OCI-LY7 (cell line): ENCODE results near the gene IFT27. TPM values are rescaled to one million over a fixed set of nuclear protein-coding genes. Genes with fewer than 3 reads are reported as not detected.

Experiments
- BruUV-seq: library from RNA; stranded (reverse); fragments of 400-500 nt; replicated peaks from 2 replicates; lab custom pipeline; 2021; lab: Mats Ljungman, UMichigan
- CTCF ChIA-PET: fragments of 300-600 bp; sonication (Branson Sonifier 250); formaldehyde crosslinking; loops from one replicate; lab custom pipeline; 2022; ENCODE audit warnings: antibody characterized with exemption; ENCODE audit not compliant: unreplicated experiment; lab: Charles Lee
- POLR2A ChIA-PET: fragments of 300-600 bp; sonication (Branson Sonifier 250); formaldehyde crosslinking; loops from one replicate; lab custom pipeline; 2022; ENCODE audit warnings: antibody characterized with exemption; lab: Charles Lee
- DNase-seq: peaks from one replicate; pipeline ENCODE4 v3.0.0-alpha.2; 2015; ENCODE audit warnings: low spot score
- H2AFZ ChIP-seq: fragments of 200-600 bp; sonication (generic), shearing (Covaris generic); 2 replicates; pipeline ENCODE4 v1.6.1; 2014; ENCODE audit warnings: mild to moderate bottlenecking, antibody characterized with exemption, low read length, moderate library complexity
- H3K27ac ChIP-seq: fragments of 200-600 bp; sonication (generic); 2 replicates; pipeline ENCODE4 v1.5.1; 2014; ENCODE audit warnings: mixed run types, low read depth, mild to moderate bottlenecking, moderate library complexity, low read length, inconsistent platforms; ENCODE audit not compliant: poor library complexity, severe bottlenecking
- H3K36me3 ChIP-seq: fragments of 200-600 bp; sonication (generic); 2 replicates; pipeline ENCODE4 v1.6.1; 2014; ENCODE audit warnings: mild to moderate bottlenecking, antibody characterized with exemption, low read length, moderate library complexity, mixed read lengths; ENCODE audit not compliant: insufficient read depth
- H3K4me1 ChIP-seq: fragments of 200-600 bp; sonication (generic); 2 replicates; pipeline ENCODE4 v1.5.1; 2014; ENCODE audit warnings: mild to moderate bottlenecking, low read length; ENCODE audit not compliant: insufficient read depth, poor library complexity, severe bottlenecking
- H3K4me2 ChIP-seq: fragments of 200-600 bp; sonication (generic); 2 replicates; pipeline ENCODE4 v1.6.1; 2014; ENCODE audit warnings: mild to moderate bottlenecking, low read length
- H3K4me3 ChIP-seq: fragments of 200-600 bp; sonication (generic); 2 replicates; pipeline ENCODE4 v1.5.1; 2014; ENCODE audit warnings: mild to moderate bottlenecking, low read depth, low read length; ENCODE audit not compliant: poor library complexity, severe bottlenecking
- H3K79me2 ChIP-seq: fragments of 200-600 bp; sonication (generic); 2 replicates; pipeline ENCODE4 v1.6.1; 2016; ENCODE audit warnings: low read depth, mild to moderate bottlenecking, low read length, moderate library complexity, mixed read lengths; ENCODE audit not compliant: insufficient read depth
- H3K9me2 ChIP-seq: fragments of 200-600 bp; sonication (generic); 2 replicates; pipeline ENCODE4 v1.6.1; 2016; ENCODE audit warnings: mild to moderate bottlenecking, low read length, mixed read lengths; ENCODE audit not compliant: insufficient read depth
- H3K9me3 ChIP-seq: fragments of 200-600 bp; sonication (generic); 2 replicates; pipeline ENCODE4 v1.6.1; 2014; ENCODE audit warnings: mild to moderate bottlenecking, mixed run types, low read length, mixed read lengths
- H4K20me1 ChIP-seq: fragments of 200-600 bp; sonication (generic); 2 replicates; pipeline ENCODE4 v1.6.1; 2014; ENCODE audit warnings: mild to moderate bottlenecking, antibody characterized with exemption, low read length, moderate library complexity, mixed read lengths; ENCODE audit not compliant: insufficient read depth
- EZH2phosphoT487 ChIP-seq: fragments of 200-600 bp; sonication (generic); IDR thresholded peaks from 2 replicates; pipeline ENCODE4 v1.6.1; 2018; ENCODE audit warnings: low read depth, borderline replicate concordance, mild to moderate bottlenecking, mixed run types, antibody characterized with exemption, low read length, moderate library complexity, mixed read lengths
- intact Hi-C: fragments of 100-400 bp; cut with micrococcal nuclease; formaldehyde crosslinking; loops from one replicate; pipeline ENCODE4 v1.10.0; 2022; ENCODE audit not compliant: unreplicated experiment
- total RNA-seq, 2 experiments: library from RNA; depleted of rRNA in 1 of 2; stranded (reverse); fragments of >200 nt in 1 of 2; shearing (Covaris generic) in 1 of 2; gene quantifications; 2 replicates each; pipeline ENCODE4 v1.2.3, GENCODE V29; 2014 to 2022
- TF ChIP-seq, protein P1 (sequence below): fragments of 200-600 bp; sonication (generic); conservative IDR thresholded peaks from 2 replicates; pipeline ENCODE4 v1.5.1; 2014; ENCODE audit warnings: mild to moderate bottlenecking, antibody characterized with exemption, low read length, moderate library complexity, mixed read lengths

IFT27 gene
- total RNA-seq, 2 experiments from 2014 or later = 18.3 to 50.0 TPM

DNA sequence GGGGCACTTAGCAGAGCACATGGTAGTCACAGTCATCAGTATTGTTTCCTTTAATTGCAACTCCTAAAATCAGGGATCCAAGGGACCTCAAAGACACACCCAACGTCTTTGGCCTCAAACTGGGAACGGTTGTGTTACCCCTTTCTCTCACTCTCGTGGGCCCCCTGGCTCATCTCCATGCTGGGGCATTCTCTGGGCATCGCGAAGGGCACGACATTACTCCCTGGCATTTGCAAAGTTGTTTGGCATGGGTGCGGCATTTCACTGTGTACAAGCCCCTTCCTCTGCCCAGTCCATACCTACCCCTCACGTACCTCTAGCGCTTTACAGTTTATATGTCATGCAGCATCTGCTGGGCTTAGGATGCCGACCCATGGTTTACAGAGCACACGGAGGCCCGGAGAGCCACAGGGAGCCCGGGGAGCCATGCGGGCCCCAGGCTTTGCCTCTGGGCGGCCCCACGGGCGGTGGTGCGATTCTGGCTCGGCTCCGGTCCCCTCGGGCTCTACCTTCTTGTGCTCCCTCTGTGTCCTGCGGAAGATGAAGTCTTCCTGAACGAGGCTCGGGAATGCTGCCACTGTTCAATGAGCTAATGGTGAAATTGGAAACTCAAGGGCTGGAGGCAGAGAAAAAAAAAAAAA is 50.4 kb downstream of the IFT27 start:
- BruUV-seq = no TSS peak
- CTCF ChIA-PET = interaction anchor here (0.6 kb wide), 1 partner anchor 747 kb away, joined by 3 read pairs; no protein-coding TSS in a partner anchor
- H3K4me3 ChIP-seq = no peak overlapping the region
- intact Hi-C loops = no loop called here
- TF ChIP-seq, protein P1, sequence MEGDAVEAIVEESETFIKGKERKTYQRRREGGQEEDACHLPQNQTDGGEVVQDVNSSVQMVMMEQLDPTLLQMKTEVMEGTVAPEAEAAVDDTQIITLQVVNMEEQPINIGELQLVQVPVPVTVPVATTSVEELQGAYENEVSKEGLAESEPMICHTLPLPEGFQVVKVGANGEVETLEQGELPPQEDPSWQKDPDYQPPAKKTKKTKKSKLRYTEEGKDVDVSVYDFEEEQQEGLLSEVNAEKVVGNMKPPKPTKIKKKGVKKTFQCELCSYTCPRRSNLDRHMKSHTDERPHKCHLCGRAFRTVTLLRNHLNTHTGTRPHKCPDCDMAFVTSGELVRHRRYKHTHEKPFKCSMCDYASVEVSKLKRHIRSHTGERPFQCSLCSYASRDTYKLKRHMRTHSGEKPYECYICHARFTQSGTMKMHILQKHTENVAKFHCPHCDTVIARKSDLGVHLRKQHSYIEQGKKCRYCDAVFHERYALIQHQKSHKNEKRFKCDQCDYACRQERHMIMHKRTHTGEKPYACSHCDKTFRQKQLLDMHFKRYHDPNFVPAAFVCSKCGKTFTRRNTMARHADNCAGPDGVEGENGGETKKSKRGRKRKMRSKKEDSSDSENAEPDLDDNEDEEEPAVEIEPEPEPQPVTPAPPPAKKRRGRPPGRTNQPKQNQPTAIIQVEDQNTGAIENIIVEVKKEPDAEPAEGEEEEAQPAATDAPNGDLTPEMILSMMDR = no peak
- no peak for TF ChIP-seq EZH2phosphoT487
- no peak overlapping the region for H3K27ac ChIP-seq
- no peak for DNase-seq
- POLR2A ChIA-PET = interaction anchor here (0.6 to 0.7 kb wide), 3 partner anchors 101 to 815 kb away, joined by 3 read pairs; no protein-coding TSS in a partner anchor
- no peaks in the 10 kb centered on the region for H3K4me1 ChIP-seq
- no peak overlapping the region for H2AFZ ChIP-seq
- no peaks in the 10 kb centered on the region for H3K9me3 ChIP-seq
- no peaks in the 10 kb centered on the region for H3K79me2 ChIP-seq
- no peak overlapping the region for H3K4me2 ChIP-seq
- no peaks in the 10 kb centered on the region for H4K20me1 ChIP-seq
- H3K9me2 ChIP-seq = no peaks in the 10 kb centered on the region
- H3K36me3 ChIP-seq = no peaks in the 10 kb centered on the region

DNA sequence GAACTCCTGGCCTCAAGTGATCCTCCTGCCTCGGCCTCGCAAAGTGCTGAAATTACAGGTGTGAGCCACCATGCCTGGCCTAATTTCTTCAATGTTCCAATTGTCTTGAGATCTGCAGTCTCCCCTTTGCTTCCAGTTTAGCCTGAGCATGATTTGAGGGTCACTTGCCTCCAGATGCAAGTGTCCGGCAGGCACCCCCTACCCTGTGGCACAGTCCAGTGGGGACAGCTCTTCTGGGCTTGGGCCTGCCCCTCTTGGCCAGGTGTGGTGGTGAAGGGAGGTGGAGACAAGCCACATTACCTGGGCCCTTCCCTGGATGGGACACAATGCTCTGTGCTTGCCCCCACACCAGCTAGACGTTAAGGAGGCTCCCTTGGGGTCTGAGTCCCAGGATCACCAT is 51.1 kb downstream of the IFT27 start:
- Histone ChIP-seq H3K27ac (no peak overlapping the region), H4K20me1 (no peaks in the 10 kb centered on the region), H2AFZ (no peak overlapping the region), H3K4me1 (no peaks in the 10 kb centered on the region), H3K36me3 (no peaks in the 10 kb centered on the region), H3K9me3 (no peaks in the 10 kb centered on the region), H3K9me2 (no peaks in the 10 kb centered on the region), H3K79me2 (no peaks in the 10 kb centered on the region), H3K4me3 (no peak overlapping the region), H3K4me2 (no peak overlapping the region)
- no TSS peak for BruUV-seq
- POLR2A ChIA-PET = interaction anchor here (1.2 kb wide), 1 partner anchor 20 kb away, joined by 3 read pairs; no protein-coding TSS in a partner anchor
- CTCF ChIA-PET = no interaction called here
- intact Hi-C loops = no loop called here
- no peak for DNase-seq
- TF ChIP-seq EZH2phosphoT487 = no peak
- TF ChIP-seq, protein P1 = no peak

DNA sequence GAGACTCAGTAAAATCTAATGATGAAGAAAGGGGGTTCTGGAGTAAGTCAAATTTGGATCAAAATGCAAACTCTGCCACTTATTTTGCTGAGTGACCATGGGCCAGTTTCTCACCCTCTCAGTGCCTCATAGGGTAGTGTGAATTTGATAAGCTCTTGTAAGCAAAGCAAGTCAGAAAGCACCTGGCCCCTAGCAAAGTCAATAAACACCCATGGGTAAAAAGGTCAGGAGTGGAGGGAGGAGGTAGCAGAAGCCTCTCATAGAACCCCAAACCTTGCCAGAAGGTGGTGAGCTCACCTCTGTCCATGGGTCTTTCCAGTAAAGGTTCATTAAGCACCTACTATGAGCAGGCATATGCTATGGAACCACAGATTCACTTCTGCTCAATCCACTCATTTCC is 53.9 kb downstream of the IFT27 start:
- TF ChIP-seq, protein P1 = no peak
- TF ChIP-seq EZH2phosphoT487 = no peak
- intact Hi-C loops = no loop called here
- H3K36me3 ChIP-seq = no peaks in the 10 kb centered on the region
- H3K4me3 ChIP-seq = no peak overlapping the region
- ChIA-PET POLR2A (no interaction called here), CTCF (no interaction called here)
- no peak overlapping the region for H3K27ac ChIP-seq
- no TSS peak for BruUV-seq
- H3K9me3 ChIP-seq = no peaks in the 10 kb centered on the region
- H2AFZ ChIP-seq = no peak overlapping the region
- H3K4me2 ChIP-seq = no peak overlapping the region
- H3K79me2 ChIP-seq = no peaks in the 10 kb centered on the region
- H4K20me1 ChIP-seq = no peaks in the 10 kb centered on the region
- DNase-seq = no peak
- no peaks in the 10 kb centered on the region for H3K4me1 ChIP-seq
- H3K9me2 ChIP-seq = no peaks in the 10 kb centered on the region
